GM21717 (cell line): ENCODE data around the gene TLE7.

Experiments
- ATAC-seq: cut with Tn5 transposase; IDR thresholded peaks from one replicate; pipeline ENCODE4 v1.9.1; 2021; ENCODE audit warnings: mild to moderate bottlenecking, moderate library complexity; ENCODE audit not compliant: unreplicated experiment

TLE7 gene

GRCh38 chr16:71414038-71414437 lies 27.8 kb downstream of the TLE7 start:
- no peak for ATAC-seq

- ATAC-seq: no peak
These were observed 28.5 kb downstream of the TLE7 start for GRCh38 chr16:71413341-71413740.

GRCh38 chr16:71412270-71413160 lies 29.3 kb downstream of the TLE7 start:
- peak; percentile 52 for ATAC-seq

- ATAC-seq: no peak
These were observed 31.7 kb downstream of the TLE7 start for GRCh38 chr16:71410146-71410545.

DNA sequence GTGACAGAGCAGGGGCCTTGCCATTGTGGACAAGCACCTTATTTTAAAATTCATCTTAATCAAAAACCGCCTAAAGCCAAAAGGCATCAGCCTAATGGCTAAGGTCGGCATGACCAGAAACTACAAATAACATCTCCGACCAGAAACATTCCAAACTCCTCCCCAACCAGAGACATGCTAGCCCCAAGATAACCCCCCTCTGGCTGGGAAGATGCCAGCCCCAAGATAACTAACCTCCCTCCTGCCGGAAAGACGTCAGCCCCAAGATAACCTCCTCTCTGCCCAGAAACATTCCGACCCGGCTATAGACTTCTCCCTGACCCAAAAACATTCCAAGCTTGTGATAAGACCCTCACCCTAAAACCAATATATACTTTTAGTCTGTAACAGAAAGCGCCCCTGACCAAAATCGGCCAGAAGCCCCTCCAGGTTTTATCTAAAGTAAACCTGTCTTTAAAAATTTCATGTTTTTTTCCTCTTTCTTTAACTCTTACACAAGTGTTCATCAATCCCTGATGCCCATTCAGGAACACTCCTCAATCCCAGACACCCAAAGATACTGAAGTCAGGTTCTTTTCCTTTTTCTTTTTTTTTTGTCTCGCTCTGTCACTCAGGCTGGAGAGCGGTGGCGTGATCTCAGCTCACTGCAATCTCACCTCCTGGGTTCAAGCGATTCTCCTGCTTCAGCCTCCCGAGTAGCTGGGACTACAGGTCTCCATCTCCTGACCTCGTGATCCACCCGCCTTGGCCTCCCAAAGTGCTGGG lies 32.7 kb downstream of the TLE7 start:
- no peak for ATAC-seq

DNA sequence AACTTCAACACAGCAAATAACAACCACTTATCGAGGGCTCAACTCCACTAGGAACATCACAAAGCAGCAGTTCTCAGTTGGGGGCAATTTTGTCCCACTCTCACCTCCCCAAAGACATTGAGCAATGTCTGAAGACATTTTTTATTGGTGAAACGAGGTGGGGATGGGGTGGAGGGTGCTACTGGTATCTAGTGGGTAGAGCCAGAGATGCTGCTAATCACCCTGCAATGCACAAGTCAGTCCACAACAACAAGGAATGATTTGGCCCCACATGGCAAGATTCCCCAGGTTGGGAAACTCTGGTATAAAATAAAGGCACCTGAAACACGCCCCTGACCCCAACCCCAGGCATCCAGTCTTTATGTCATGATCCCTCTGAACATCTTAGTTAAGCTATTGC lies 33.3 kb downstream of the TLE7 start:
- ATAC-seq: no peak

- ATAC-seq: no peak
These were observed 34.1 kb downstream of the TLE7 start for GRCh38 chr16:71407731-71408130.

DNA sequence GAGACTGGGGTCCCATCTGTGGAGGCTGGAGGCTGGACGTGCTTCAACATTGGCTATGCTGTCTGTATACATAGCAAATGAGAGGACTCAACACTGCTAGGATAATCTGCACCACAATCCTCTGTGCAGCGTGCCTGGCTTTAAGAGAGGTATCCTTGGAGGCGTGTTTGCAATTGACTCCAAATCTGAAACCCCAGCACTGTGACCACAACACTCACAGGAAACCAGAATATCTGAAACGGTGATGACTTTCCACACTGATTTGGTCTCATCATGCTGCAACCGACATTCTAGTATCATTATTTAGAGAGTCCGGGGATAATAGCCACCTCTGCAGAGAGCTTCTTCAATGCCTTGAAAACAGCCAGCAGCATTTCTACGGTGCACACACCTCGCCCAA lies 35.1 kb downstream of the TLE7 start:
- ATAC-seq: no peak

- ATAC-seq: no peak
These were observed 35.5 kb downstream of the TLE7 start for GRCh38 chr16:71406316-71406715.

DNA sequence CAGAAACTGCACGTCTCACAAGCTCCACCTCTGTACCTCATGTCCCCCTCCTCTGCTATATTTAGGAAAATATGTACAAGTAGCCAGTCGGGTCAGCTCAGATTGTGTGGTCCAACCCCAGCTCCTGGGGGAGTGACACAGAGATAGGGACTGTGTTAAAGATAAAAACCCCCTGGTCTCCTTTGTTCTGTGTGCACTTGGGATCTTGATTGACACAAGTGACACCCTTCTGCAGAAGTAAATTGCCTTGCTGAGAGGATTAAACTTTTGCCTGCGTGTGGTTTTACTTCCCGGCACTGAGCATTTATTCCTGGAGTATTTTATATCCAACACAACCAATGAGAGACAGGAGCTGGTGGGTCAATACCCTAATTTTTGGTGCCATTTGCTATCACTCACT lies 37.5 kb downstream of the TLE7 start:
- no peak for ATAC-seq

GRCh38 chr16:71402674-71403073 lies 39.2 kb downstream of the TLE7 start:
- ATAC-seq: no peak

DNA sequence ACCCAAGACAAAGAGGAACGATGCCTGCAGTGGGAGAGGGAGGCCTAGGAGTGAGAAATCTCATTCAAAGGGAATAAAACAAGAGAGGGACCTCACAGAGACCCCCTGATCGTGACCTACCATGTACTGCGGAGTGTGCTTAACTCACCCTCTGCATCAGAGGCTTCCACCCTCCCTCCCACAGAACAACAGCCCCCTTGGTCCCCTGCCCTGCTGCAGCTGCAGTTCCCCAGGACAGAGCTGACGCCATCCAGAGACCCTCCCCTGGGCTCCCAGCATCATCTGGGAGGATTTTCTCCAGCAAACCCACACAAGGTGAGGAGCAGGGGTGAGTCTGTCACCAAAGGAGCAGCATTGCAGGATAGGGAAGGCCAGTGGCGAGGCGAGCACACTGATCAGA lies 39.8 kb downstream of the TLE7 start:
- no peak for ATAC-seq

DNA sequence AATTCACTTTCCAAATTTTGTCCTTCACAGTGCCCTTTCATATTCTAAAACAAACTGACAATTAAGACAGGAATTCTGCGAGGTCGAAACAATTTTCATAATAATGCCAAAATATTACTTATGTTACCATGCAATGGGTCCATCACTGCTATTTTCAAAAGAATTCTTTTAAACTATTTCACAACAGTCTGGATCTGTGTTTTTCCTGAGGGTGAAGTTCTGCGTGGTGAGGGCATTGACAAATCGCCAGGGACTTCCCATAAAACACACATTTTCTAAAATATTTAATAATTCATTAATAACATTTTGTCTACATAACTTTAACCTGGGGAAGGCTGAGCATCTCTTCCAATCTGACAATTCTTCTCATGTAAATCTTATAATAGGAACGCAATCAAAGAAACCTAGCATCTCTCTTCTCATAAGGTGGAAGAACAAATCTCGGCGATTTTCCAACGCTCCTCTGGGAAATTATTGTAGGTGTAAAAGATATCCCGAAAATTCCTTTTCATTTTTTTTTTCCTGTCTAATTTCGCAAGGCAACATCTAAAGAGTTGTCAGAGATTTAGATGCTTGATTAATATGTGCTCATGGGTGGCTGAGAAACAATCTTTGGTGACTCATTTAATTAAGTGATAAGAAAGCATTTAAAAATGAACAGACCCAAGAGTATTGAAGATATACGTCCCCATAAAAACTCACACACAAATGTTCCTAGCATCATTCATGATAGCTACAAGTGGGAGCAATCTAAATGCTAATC lies 41.9 kb downstream of the TLE7 start:
- no peak for ATAC-seq

DNA sequence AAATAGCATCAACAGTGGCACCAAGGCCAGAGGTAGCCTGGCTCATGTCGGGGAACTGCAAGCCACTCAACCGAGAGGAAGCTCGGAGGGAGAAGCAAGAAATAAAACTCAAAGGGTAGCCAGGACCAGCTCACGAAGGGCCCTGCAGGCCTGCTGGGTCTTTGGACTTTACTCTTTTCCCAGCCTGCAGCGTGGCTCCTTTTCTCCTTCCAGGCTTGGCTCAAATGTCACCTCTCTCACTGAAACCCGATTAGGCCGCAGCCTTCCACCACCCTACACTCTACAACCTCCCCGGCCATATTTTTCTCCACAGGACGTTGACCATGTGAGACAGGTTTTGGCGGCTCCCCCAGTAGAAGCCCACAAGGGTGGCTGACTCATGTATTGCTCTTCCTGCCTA lies 45.3 kb downstream of the TLE7 start:
- ATAC-seq: no peak

DNA sequence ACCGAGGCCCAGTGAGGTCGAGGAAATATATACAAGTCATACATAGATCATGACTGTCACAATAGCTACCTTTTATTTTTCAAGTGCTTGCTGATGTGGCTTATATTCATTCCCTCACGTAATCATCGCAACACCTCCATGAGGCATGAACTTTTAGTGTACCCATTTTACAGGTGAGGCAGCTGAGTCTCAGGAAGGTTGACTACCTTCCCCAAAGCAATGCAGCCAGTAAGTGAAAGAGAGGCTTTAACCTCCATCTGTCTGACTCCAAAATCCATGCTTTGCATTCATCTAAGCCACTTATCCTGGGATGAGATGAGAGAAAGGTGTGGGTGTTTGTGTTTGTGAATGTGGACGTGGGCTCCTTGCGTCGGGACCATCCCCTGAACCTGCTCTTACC lies 52.5 kb downstream of the TLE7 start:
- no peak for ATAC-seq

- ATAC-seq: no peak
These were observed 54.6 kb downstream of the TLE7 start for GRCh38 chr16:71387045-71387871.

DNA sequence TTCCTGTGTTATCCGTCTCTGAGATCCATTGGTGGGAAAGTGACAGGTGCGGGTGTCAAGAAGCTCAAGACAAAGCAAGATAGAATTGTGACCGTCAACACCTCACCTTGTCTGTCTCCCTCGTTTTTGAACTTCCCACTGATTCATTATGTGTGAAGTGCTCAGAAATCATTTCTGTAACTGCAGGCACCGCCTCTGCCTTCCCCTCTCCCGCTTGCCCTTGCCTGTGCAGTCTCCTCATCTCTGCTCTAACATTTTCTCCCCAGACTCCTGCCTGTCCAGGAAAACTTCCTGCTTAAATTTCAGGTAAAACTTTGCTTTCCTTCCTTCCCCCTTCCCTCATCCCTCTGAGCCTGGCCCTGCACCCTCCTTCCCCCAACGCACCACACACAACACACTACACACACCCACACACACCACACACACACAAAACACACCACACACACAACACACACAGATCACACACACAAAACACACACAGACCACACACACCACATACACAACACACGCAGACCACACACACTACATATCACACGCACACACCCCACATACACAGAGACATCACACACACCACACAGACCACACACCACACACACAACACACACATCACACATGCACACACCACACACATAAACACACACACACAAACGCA lies 57.7 kb downstream of the TLE7 start:
- ATAC-seq: no peak

GRCh38 chr16:71383054-71383773 lies 58.6 kb downstream of the TLE7 start:
- no peak for ATAC-seq

- no peak for ATAC-seq
These were observed 61.0 kb downstream of the TLE7 start for GRCh38 chr16:71380831-71381230.
